ENCODE measurements around the gene GOLGA6L26. TPM values are rescaled to one million over a fixed set of nuclear protein-coding genes. Genes with fewer than 3 reads are reported as not detected.
"Not testable (repeated sequence)": the region's sequence is repeated elsewhere in the genome, so short reads cannot be mapped to it uniquely, and the experiment has no call there.

GOLGA6L26 gene, protein sequence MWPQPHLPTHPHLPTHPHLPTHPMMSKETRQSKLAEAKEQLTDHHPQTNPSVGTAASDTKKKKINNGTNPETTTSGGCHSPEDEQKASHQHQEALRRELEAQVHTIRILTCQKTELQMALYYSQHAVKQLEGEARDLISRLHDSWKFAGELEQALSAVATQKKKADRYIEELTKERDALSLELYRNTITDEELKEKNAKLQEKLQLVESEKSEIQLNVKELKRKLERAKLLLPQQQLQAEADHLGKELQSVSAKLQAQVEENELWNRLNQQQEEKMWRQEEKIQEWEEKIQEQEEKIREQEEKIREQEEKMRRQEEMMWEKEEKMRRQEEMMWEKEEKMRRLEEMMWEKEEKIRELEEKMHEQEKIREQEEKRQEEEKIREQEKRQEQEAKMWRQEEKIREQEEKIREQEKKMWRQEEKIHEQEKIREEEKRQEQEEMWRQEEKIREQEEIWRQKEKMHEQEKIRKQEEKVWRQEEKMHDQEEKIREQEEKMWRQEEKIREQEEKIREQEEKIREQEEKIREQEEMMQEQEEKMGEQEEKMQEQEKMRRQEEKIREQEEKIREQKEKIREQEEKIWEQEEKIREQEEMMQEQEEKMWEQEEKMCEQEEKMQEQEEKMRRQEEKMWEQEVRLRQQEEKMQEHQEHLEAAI
- total RNA-seq = not detected

DNA sequence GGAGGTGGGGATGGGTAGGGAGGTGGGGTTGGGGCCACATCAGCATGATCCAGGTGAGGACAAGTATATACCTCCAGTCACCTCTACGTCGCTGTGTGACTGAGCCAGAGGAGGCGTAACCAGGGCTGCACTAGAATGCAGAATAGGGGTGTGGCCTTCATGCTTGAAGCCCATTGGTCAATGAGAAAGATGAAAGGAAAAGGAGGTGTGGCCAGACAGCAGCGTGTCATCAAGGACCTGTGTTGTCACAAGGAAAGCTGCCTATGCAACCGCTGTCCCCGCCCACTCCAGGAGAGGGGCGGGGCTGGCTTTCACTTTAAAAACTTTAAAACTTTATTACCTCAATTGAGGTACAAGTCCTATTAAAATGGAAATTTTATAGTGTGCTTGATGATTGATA, at the start of gene GOLGA6L26:
Gene GOLGA6L26, minus strand, starts transcription at position 101 of the 400 bp plus-strand sequence. Its CDS starts 61 bp downstream, at position 40.
- not testable (repeated sequence) for DNase-seq

- not testable (repeated sequence) for DNase-seq
Measured at GRCh38 chr15:23381192-23381591, 47.2 kb upstream of the GOLGA6L26 start.

DNA sequence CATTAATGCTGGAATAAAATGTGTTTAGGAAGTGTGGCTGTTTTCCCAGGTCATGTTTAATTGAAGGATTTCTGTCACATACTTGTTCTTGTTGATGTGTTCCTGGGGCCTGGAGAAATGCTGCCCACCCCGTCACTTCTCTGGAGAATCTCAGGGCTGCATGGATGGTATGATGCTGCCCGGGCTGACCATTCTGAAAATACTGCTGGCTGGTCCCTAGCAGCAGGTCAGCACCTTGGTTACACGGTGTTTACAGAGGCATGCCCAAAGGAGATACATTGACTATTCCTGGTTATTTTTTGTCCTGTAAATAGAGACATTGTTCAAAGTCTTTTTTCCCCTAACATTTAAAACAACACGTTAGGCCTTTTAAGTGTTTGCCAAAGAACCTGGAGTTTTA, 46.7 kb upstream of the GOLGA6L26 start:
- DNase-seq = not testable (repeated sequence)

GRCh38 chr15:23378946-23379345, 45.0 kb upstream of the GOLGA6L26 start:
- not testable (repeated sequence) for DNase-seq

- DNase-seq = not testable (repeated sequence)
Measured at GRCh38 chr15:23374226-23374625, 40.2 kb upstream of the GOLGA6L26 start.

GRCh38 chr15:23372891-23373600, 39.0 kb upstream of the GOLGA6L26 start:
- not testable (repeated sequence) for DNase-seq

DNA sequence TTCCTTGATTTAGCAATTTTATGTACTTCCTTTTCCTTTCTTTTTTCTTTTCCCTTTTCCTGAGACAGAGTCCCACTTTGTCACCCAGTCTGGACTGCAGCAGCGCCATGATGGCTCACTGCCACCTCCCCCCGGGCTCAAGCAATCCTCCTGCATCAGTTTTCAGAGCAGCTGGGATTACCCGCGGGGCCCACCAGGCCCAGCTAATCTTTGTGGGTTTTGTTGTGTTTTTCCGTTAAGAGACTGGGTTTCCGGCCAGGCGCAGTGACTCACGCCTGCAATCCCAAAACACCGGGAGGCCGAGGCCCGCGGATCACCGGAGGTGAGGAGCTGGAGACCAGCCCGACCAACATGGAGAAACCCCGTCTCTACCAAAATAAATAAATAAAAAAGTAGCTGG, 38.3 kb upstream of the GOLGA6L26 start:
- peak; percentile 4 for DNase-seq

GRCh38 chr15:23371868-23372267, 37.9 kb upstream of the GOLGA6L26 start:
- not testable (repeated sequence) for DNase-seq

DNA sequence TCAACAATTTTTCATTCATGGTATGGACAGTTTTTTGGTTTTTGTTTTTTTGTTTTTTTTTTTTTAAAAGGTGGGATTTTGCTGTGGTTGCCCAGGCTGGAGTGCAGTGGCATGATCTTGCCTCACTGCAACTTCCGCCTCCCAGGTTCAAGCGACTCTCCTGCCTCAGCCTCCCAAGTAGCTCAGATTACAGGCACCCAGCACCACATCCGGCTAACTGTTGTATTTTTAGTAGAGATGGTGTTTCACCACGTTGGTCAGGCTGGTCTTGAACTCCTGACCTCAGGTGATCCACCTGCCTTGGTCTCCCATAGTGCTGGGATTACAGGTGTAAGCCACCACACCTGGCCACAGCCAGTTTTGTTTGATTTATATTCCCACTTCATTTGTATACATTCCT, 37.1 kb upstream of the GOLGA6L26 start:
- DNase-seq = not testable (repeated sequence)

- no peak for DNase-seq
Measured at GRCh38 chr15:23370578-23370977, 36.6 kb upstream of the GOLGA6L26 start.

DNA sequence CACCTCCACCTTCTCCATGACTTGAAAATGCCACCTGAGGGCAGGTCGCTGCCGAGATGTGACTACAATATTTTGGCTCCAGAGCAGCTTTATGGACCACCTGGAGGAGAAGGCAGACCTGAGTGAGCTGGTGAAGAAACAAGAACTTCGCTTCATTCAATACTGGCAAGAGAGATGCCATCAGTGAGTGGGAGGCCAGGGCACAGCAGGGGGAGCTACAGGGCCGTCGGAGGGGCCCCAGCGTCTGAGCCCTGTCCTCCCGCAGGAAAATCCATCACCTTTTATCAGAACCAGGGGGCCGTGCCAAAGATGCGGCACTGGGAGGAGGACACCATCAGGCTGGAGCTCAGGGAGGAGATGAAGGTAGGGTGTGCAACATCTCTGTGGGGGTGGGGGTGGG, 30.3 kb upstream of the GOLGA6L26 start:
- not testable (repeated sequence) for DNase-seq

GRCh38 chr15:23362622-23363021, 28.6 kb upstream of the GOLGA6L26 start:
- not testable (repeated sequence) for DNase-seq

- DNase-seq = not testable (repeated sequence)
Measured at GRCh38 chr15:23354448-23354847, 20.5 kb upstream of the GOLGA6L26 start, which contains the start of gene GOLGA8S. TSS of gene GOLGA8S (plus strand) at chr15:23354748. CDS start at chr15:23354810, 62 bp downstream.

GRCh38 chr15:23311233-23311632, 22.8 kb downstream of the GOLGA6L26 start:
- not testable (repeated sequence) for DNase-seq

- not testable (repeated sequence) for DNase-seq
Measured at GRCh38 chr15:23305921-23306320, 28.1 kb downstream of the GOLGA6L26 start.

DNA sequence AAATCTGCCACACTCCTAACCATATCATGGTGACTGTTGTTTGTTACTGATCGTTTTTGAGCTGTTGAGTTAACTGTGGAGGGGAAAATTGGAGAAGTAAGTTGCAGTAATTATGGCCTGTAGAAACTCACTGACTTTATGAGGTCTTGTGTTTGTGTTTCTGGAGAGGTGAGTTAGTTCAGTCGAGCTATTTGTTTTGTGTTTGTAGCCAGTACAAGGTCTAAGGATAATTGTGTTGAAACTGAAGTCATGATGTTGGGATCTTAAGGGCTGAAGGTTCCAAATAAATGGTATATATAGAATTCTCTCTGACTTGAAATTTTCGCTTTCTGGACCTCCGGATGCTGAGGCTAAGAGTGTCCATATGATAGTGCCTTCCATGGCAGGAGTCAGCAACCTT, 29.2 kb downstream of the GOLGA6L26 start:
- not testable (repeated sequence) for DNase-seq

- peak; percentile 6 for DNase-seq
Measured at GRCh38 chr15:23304267-23304666, 29.7 kb downstream of the GOLGA6L26 start.

- DNase-seq = peak; percentile 34
Measured at GRCh38 chr15:23303654-23304053, 30.3 kb downstream of the GOLGA6L26 start.

- DNase-seq = not testable (repeated sequence)
Measured at GRCh38 chr15:23303246-23303645, 30.8 kb downstream of the GOLGA6L26 start.
